ENCODE results near the gene NLRP5.
"Not testable (repeated sequence)": the region's sequence is repeated elsewhere in the genome, so short reads cannot be mapped to it uniquely, and the experiment has no call there.

Gene NLRP5

GRCh38 chr19:55986487-55986886 is at the start of gene NLRP5:
Gene NLRP5 (plus strand): TSS chr19:55986775.
- no peak for DNase-seq (ENCODE audit: low read depth in 3 of 3)

GRCh38 chr19:55939206-55939605 is 47.4 kb upstream of the NLRP5 start:
- DNase-seq (ENCODE audit: low read depth in 3 of 3) = no peak

- DNase-seq (ENCODE audit: low read depth in 3 of 3) = no peak
Observed at GRCh38 chr19:55940306-55940705, 46.3 kb upstream of the NLRP5 start.

GRCh38 chr19:55947532-55947931 is 39.0 kb upstream of the NLRP5 start, which contains the start of gene NLRP8:
Gene NLRP8 (plus strand): TSS chr19:55947832.
- DNase-seq (ENCODE audit: low read depth in 3 of 3) = no peak

GRCh38 chr19:55950566-55950965 is 36.0 kb upstream of the NLRP5 start:
- not testable (repeated sequence) for DNase-seq (ENCODE audit: low read depth in 3 of 3)

GRCh38 chr19:55956431-55956830 is 30.1 kb upstream of the NLRP5 start:
- no peak for DNase-seq (ENCODE audit: low read depth in 3 of 3)

GRCh38 chr19:55958356-55958755 is 28.2 kb upstream of the NLRP5 start:
- DNase-seq (ENCODE audit: low read depth in 3 of 3) = no peak

GRCh38 chr19:55959996-55960675 is 26.4 kb upstream of the NLRP5 start:
- DNase-seq (ENCODE audit: low read depth in 3 of 3) = no peak

- no peak for DNase-seq (ENCODE audit: low read depth in 3 of 3)
Observed at GRCh38 chr19:55962186-55962585, 24.4 kb upstream of the NLRP5 start.

- no peak for DNase-seq (ENCODE audit: low read depth in 3 of 3)
Observed at GRCh38 chr19:55973982-55974381, 12.6 kb upstream of the NLRP5 start.

- no peak for DNase-seq (ENCODE audit: low read depth in 3 of 3)
Observed at GRCh38 chr19:55980415-55980814, 6.2 kb upstream of the NLRP5 start.

- no peak for DNase-seq (ENCODE audit: low read depth in 3 of 3)
Observed at GRCh38 chr19:55985254-55985653, 1.3 kb upstream of the NLRP5 start.

GRCh38 chr19:55990831-55991230 is 4.3 kb downstream of the NLRP5 start:
- DNase-seq (ENCODE audit: low read depth in 3 of 3) = no peak

GRCh38 chr19:55993492-55993891 is 6.9 kb downstream of the NLRP5 start:
- DNase-seq (ENCODE audit: low read depth in 3 of 3) = no peak

GRCh38 chr19:56014765-56015164 is 28.2 kb downstream of the NLRP5 start:
- no peak for DNase-seq (ENCODE audit: low read depth in 3 of 3)

- no peak for DNase-seq (ENCODE audit: low read depth in 3 of 3)
Observed at GRCh38 chr19:56015756-56016155, 29.2 kb downstream of the NLRP5 start.

- DNase-seq (ENCODE audit: low read depth in 3 of 3) = not testable (repeated sequence)
Observed at GRCh38 chr19:56019325-56019724, 32.8 kb downstream of the NLRP5 start.

- DNase-seq (ENCODE audit: low read depth in 3 of 3) = not testable (repeated sequence)
Observed at GRCh38 chr19:56020355-56020975, 33.9 kb downstream of the NLRP5 start.

GRCh38 chr19:56026769-56027168 is 40.2 kb downstream of the NLRP5 start:
- DNase-seq (ENCODE audit: low read depth in 3 of 3) = no peak

GRCh38 chr19:56053596-56053995 is 67.0 kb downstream of the NLRP5 start:
- no peak for DNase-seq (ENCODE audit: low read depth in 3 of 3)

GRCh38 chr19:56066152-56067023 is 79.8 kb downstream of the NLRP5 start:
- peak; percentile 28 to 54 (median 31) for DNase-seq (ENCODE audit: low read depth in 3 of 3)

GRCh38 chr19:56069642-56070041 is 83.1 kb downstream of the NLRP5 start:
- no peak for DNase-seq (ENCODE audit: low read depth in 3 of 3)

- DNase-seq (ENCODE audit: low read depth in 3 of 3) = no peak
Observed at GRCh38 chr19:56071151-56071550, 84.6 kb downstream of the NLRP5 start.
